Gastrocnemius medialis (tissue), 4 donors: ENCODE data around the gene LRRK1. TPM values are rescaled to one million over a fixed set of nuclear protein-coding genes. Genes with fewer than 3 reads are reported as not detected.

ENCODE experiments used
- ATAC-seq, 2 donors: fragments of 150-250 bp; one replicate each; pipeline ENCODE4 v1.9.1; 2016
- DNase-seq, 2 donors: peaks; one replicate each; pipeline ENCODE4 v3.0.0-alpha.2; 2019
- H3K27ac ChIP-seq, 4 donors: fragments of 200-600 bp; sonication (generic); 1 replicate in 1 of 4; 2 replicates in 3 of 4; pipeline ENCODE4 v1.5.1; 2016 to 2018; ENCODE audit warnings: mild to moderate bottlenecking in 2 of 4, moderate library complexity in 1 of 4
- H3K27me3 ChIP-seq, 3 donors: fragments of 200-600 bp; sonication (generic) in 2 of 3; 1 replicate in 1 of 3; 2 replicates in 2 of 3; pipeline versions ENCODE4 v1.5.1 to v1.6.0; 2016 to 2019; ENCODE audit warnings: mild to moderate bottlenecking in 1 of 3, moderate library complexity in 1 of 3
- H3K36me3 ChIP-seq, 2 donors: fragments of 200-600 bp; sonication (generic) in 1 of 2; one replicate each; pipeline ENCODE4 v1.5.1; 2017 to 2018
- H3K4me1 ChIP-seq, 2 donors: fragments of 200-600 bp; sonication (generic) in 1 of 2; one replicate each; pipeline ENCODE4 v1.5.1; 2016 to 2017; ENCODE audit warnings: mild to moderate bottlenecking in 2 of 2
- H3K4me3 ChIP-seq, 4 donors: fragments of 200-600 bp; sonication (generic) in 3 of 4; 1 replicate in 1 of 4; 2 replicates in 3 of 4; pipeline ENCODE4 v1.5.1; 2016 to 2019; ENCODE audit warnings: mild to moderate bottlenecking in 2 of 4
- H3K9me3 ChIP-seq, 3 donors: fragments of 200-600 bp; sonication (generic) in 2 of 3; 1 replicate in 1 of 3; 2 replicates in 2 of 3; pipeline ENCODE4 v1.5.1; 2016 to 2019
- CTCF ChIP-seq, 5 experiments: fragments of 450-650 bp in 3 of 5; fragments of 200-600 bp in 2 of 5; sonication (generic) in 2 of 5; IDR thresholded peaks in 4 of 5; conservative IDR thresholded peaks in 1 of 5; 1 replicate in 4 of 5; 2 replicates in 1 of 5; pipeline ENCODE4 v1.5.1; 2016 to 2019; ENCODE audit warnings: antibody characterized with exemption in 5 of 5, mild to moderate bottlenecking in 3 of 5, moderate library complexity in 3 of 5
- POLR2A ChIP-seq, 2 donors: fragments of 450-650 bp; IDR thresholded peaks; one replicate each; pipeline ENCODE4 v1.6.1; 2017; ENCODE audit warnings: antibody characterized with exemption in 2 of 2, mild to moderate bottlenecking in 2 of 2, moderate library complexity in 2 of 2
- in situ Hi-C, 4 donors: fragments of 200-750 bp; cut with MboI; loops; one replicate each; pipeline versions ENCODE4 v1.15.0 to v1.8.0; 2017; ENCODE audit warnings: low sequenced_read_pairs in 4 of 4
- intact Hi-C: fragments of 100-400 bp; cut with DNase I; formaldehyde crosslinking; loops from one replicate; pipeline ENCODE4 v1.15.1; 2023; ENCODE audit warnings: low total_unique reads
- total RNA-seq, 4 donors: library from RNA; depleted of rRNA; stranded (reverse); fragments of >200 nt; gene quantifications; one replicate each; pipeline versions ENCODE4 v1.1.0 to v1.2.3, GENCODE V29; 2016

The LRRK1 gene
- total RNA-seq, 4 donors from 2014 or later: 0.87 to 5.6 (median 1.7) TPM

GRCh38 chr15:101086394-101087171 lies 167.4 kb downstream of the LRRK1 start:
- in situ Hi-C loops: loop anchor here in 3 of 4 donors (5.0 kb wide), 1 partner anchor 171 kb away; no protein-coding TSS in a partner anchor
- TF ChIP-seq POLR2A (IDR thresholded peaks at IDR 0.05) (no peak), CTCF (IDR thresholded peaks at IDR 0.05 in 4 of 5, conservative IDR thresholded peaks at IDR 0.05 in 1 of 5) (no peak)
- intact Hi-C loops: loop anchor here (5.0 kb wide), 1 partner anchor 69 kb away; no protein-coding TSS in a partner anchor
- DNase-seq (no peak), ATAC-seq (no peak)
- no peaks in the 10 kb centered on the region for H3K36me3 ChIP-seq
- H3K9me3 ChIP-seq: no peaks in the 10 kb centered on the region
- H3K4me1 ChIP-seq: no peaks in the 10 kb centered on the region
- H3K27ac ChIP-seq: no peak overlapping the region
- H3K27me3 ChIP-seq: no peaks in the 10 kb centered on the region
- no peak overlapping the region for H3K4me3 ChIP-seq

- in situ Hi-C loops: loop anchor here in 3 of 4 donors (5.0 kb wide), 1 partner anchor 170 kb away; no protein-coding TSS in a partner anchor
- H3K9me3 ChIP-seq: no peaks in the 10 kb centered on the region
- TF ChIP-seq POLR2A (IDR thresholded peaks at IDR 0.05) (no peak), CTCF (IDR thresholded peaks at IDR 0.05 in 4 of 5, conservative IDR thresholded peaks at IDR 0.05 in 1 of 5) (no peak)
- H3K4me1 ChIP-seq: peaks cover 0 to 5% of the 10 kb centered on the region in 2 donors
- DNase-seq (no peak), ATAC-seq (no peak)
- H3K27ac ChIP-seq: no peak overlapping the region
- H3K4me3 ChIP-seq: no peak overlapping the region
- no peaks in the 10 kb centered on the region for H3K36me3 ChIP-seq
- intact Hi-C loops: loop anchor here (5.0 kb wide), 1 partner anchor 70 kb away; no protein-coding TSS in a partner anchor
- H3K27me3 ChIP-seq: no peaks in the 10 kb centered on the region
These were observed 168.1 kb downstream of the LRRK1 start for GRCh38 chr15:101087172-101087769.

GRCh38 chr15:101088271-101088670 lies 169.1 kb downstream of the LRRK1 start:
- no peaks in the 10 kb centered on the region for H3K36me3 ChIP-seq
- no peak overlapping the region for H3K27ac ChIP-seq
- no peaks in the 10 kb centered on the region for H3K27me3 ChIP-seq
- TF ChIP-seq CTCF (IDR thresholded peaks at IDR 0.05 in 4 of 5, conservative IDR thresholded peaks at IDR 0.05 in 1 of 5) (no peak), POLR2A (IDR thresholded peaks at IDR 0.05) (no peak)
- intact Hi-C loops (loop anchor here (1.0 to 5.0 kb wide), 2 partner anchors 71 to 170 kb away; no protein-coding TSS in a partner anchor), in situ Hi-C loops (loop anchor here in 3 of 4 donors (5.0 kb wide), 1 partner anchor 169 kb away; no protein-coding TSS in a partner anchor)
- ATAC-seq: no peak
- no peak for DNase-seq
- peak overlapping the region in 1 of 4 donors; percentile 46 for H3K4me3 ChIP-seq
- no peaks in the 10 kb centered on the region for H3K9me3 ChIP-seq
- peaks cover 0 to 8% of the 10 kb centered on the region in 2 donors for H3K4me1 ChIP-seq

DNA sequence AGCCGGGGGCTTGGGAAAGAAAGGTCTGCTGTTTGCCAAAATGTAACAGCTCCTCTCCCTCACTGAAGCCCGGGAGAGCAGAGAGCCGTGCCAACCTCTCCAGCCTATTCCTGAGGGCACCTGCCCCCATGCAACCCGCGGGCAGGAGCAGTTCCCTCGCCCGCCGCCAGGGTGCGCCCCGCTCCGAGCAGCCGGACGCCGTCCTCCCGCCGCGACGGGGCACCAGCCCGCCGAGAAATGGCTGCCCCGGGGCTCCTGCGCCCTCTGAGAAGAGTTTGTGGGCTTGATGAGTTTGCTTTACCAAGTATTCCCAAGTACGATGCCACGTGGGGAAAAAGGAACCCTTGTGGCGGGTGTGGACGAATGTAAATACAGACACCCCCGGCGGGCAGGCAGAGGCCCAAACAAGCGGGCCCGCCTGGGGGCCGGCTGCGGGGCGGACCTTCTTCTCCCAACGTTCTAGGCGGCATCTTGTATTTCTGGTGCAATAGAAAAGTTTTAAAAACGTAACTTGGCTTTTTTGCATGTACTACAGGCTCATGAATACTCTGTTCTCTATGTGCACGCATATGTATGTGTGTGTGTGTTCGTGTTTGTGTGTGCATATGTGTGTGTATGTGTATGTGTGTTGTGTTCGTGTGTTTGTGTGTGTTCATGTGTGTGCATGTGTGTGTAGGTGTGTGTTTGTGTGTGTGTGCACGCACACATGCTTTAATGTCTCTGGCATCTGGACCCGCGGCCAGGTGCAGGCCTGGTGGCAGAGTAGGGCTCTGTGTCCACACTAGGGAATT lies 169.8 kb downstream of the LRRK1 start:
- peak overlapping the region in 1 of 4 donors; percentile 46 for H3K4me3 ChIP-seq
- peak; percentile 35 to 46 for DNase-seq
- peaks cover 0 to 8% of the 10 kb centered on the region in 2 donors for H3K4me1 ChIP-seq
- no peak overlapping the region for H3K27ac ChIP-seq
- no peaks in the 10 kb centered on the region for H3K9me3 ChIP-seq
- in situ Hi-C loops: loop anchor here in 3 of 4 donors (5.0 kb wide), 1 partner anchor 168 kb away; no protein-coding TSS in a partner anchor
- intact Hi-C loops: loop anchor here (1.0 to 5.0 kb wide), 2 partner anchors 72 to 169 kb away; no protein-coding TSS in a partner anchor
- TF ChIP-seq CTCF (IDR thresholded peaks at IDR 0.05 in 4 of 5, conservative IDR thresholded peaks at IDR 0.05 in 1 of 5) (peak; percentile 93 to 99 (median 96)), POLR2A (IDR thresholded peaks at IDR 0.05) (no peak)
- H3K36me3 ChIP-seq: no peaks in the 10 kb centered on the region
- peak; percentile 79 to 92 for ATAC-seq
- H3K27me3 ChIP-seq: no peaks in the 10 kb centered on the region
